K562 (cell line): ENCODE measurements around the gene SMIM30. TPM values are rescaled to one million over a fixed set of nuclear protein-coding genes. Genes with fewer than 3 reads are reported as not detected.

Source experiments
- ARID1B ChIP-seq: fragments of 450-650 bp; IDR thresholded peaks from 2 replicates; pipeline ENCODE4 v1.6.1; 2016; ENCODE audit warnings: antibody characterized with exemption, mild to moderate bottlenecking, inconsistent platforms
- CHAMP1 ChIP-seq: fragments of 450-650 bp; IDR thresholded peaks from 2 replicates; pipeline ENCODE4 v1.6.1; 2016; ENCODE audit warnings: mild to moderate bottlenecking
- FOSL1 ChIP-seq: fragments of 200-800 bp; sonication (Bioruptor generic); conservative IDR thresholded peaks from 2 replicates; pipeline ENCODE4 v1.6.1; 2016; ENCODE audit warnings: missing genetic modification characterization, missing compliant biosample characterization
- FOXA1 ChIP-seq: fragments of 450-650 bp; IDR thresholded peaks from 2 replicates; pipeline ENCODE4 v1.6.1; 2016; ENCODE audit warnings: mild to moderate bottlenecking, borderline replicate concordance
- GABPA ChIP-seq: fragments of 200-800 bp; sonication (Bioruptor generic); conservative IDR thresholded peaks from 2 replicates; pipeline ENCODE4 v1.6.1; 2016; ENCODE audit warnings: low read depth, missing genetic modification characterization, missing compliant biosample characterization
- IRF9 ChIP-seq: fragments of 450-650 bp; IDR thresholded peaks from 2 replicates; pipeline ENCODE4 v1.6.1; 2016; ENCODE audit warnings: missing biosample characterization, missing genetic modification characterization
- SMARCA4 ChIP-seq: fragments of 450-650 bp; IDR thresholded peaks from 2 replicates; pipeline ENCODE4 v1.6.1; 2016
- ZNF197 ChIP-seq: fragments of 200-800 bp; sonication (Bioruptor generic); IDR thresholded peaks from 2 replicates; pipeline ENCODE4 v1.6.1; 2016; ENCODE audit warnings: low read depth, missing genetic modification characterization, missing compliant biosample characterization
- ZNF766 ChIP-seq: fragments of 200-800 bp; sonication (Bioruptor generic); conservative IDR thresholded peaks from 2 replicates; pipeline ENCODE4 v1.6.1; 2016; ENCODE audit warnings: missing genetic modification characterization, missing compliant biosample characterization
- polyA plus RNA-seq, 8 experiments: library from polyadenylated mRNA; depleted of rRNA in 4 of 8; stranded (reverse) in 5 of 8; unstranded in 3 of 8; fragments of >200 nt; fragmentation: Nextera tagmentation in 2 of 8; fragmentation: Illumina TruSeq in 1 of 8; extraction: Ambion mirVana in 2 of 8; extraction: Trizol in 1 of 8; gene quantifications; 2 replicates each; pipeline versions ENCODE4 v1.2.1 to v1.2.3, GENCODE V29; 2011 to 2014; ENCODE audit warnings: inconsistent platforms in 1 of 8, missing spikeins in 1 of 8
- total RNA-seq, 7 experiments: library from RNA; depleted of rRNA in 6 of 7; stranded (reverse); fragments of >200 nt in 6 of 7; fragmentation: Illumina TruSeq in 2 of 7; extraction: Trizol in 2 of 7; gene quantifications; 2 replicates each; pipeline versions ENCODE4 v1.2.1 to v1.2.3, GENCODE V29; 2011 to 2021; ENCODE audit warnings: low replicate concordance in 1 of 7

The SMIM30 gene
- total and polyA plus RNA-seq, 9 of the 15 experiments (the other 6 are each of a cell fraction or from before 2014, with no cell fraction given), result 161 to 891 (median 316) TPM

GRCh38 chr7:113084496-113085172 is 33.7 kb downstream of the SMIM30 start (continued):
- TF ChIP-seq ZNF766 (CRISPR knock-in tag) (peak; percentile 75), SMARCA4 (0 out of 2 replicates have a peak, but pooled peaks have one; percentile 29), CHAMP1 (no peak), FOXA1 (no peak), FOSL1 (tag) (no peak), ARID1B (peak; percentile 47; the same call in 1 of the 2 replicates), ZNF197 (CRISPR knock-in tag) (0 out of 2 replicates have a peak, but pooled peaks have one; percentile 44), GABPA (tag) (0 out of 2 replicates have a peak, but pooled peaks have one; percentile 21), IRF9 (no peak)
